A172 (cell line): ENCODE measurements around the gene SLC16A11. TPM values are rescaled to one million over a fixed set of nuclear protein-coding genes. Genes with fewer than 3 reads are reported as not detected.
"Not testable (repeated sequence)": the region's sequence is repeated elsewhere in the genome, so short reads cannot be mapped to it uniquely, and the experiment has no call there.

Experiments used
- DNase-seq: peaks from one replicate; pipeline ENCODE4 v3.0.0-alpha.2; 2015; ENCODE audit warnings: low spot score
- total RNA-seq: library from RNA; depleted of rRNA; stranded (reverse); fragments of >200 nt; shearing (Covaris generic); gene quantifications from 2 replicates; pipeline ENCODE4 v1.2.3, GENCODE V29; 2014; rRNA removed

SLC16A11 gene
- not detected in 2 replicates for total RNA-seq

GRCh38 chr17:7043497-7044198 lies at the start of gene SLC16A11:
TSS of gene SLC16A11 (minus strand) at chr17:7044092. CDS start at chr17:7043513, 579 bp downstream.
- no peak for DNase-seq

- DNase-seq, result not testable (repeated sequence)
Measured at GRCh38 chr17:7091311-7092005, 47.6 kb upstream of the SLC16A11 start.

GRCh38 chr17:7089570-7089969 lies 45.7 kb upstream of the SLC16A11 start:
- DNase-seq, result not testable (repeated sequence)

- not testable (repeated sequence) for DNase-seq
Measured at GRCh38 chr17:7088442-7088841, 44.5 kb upstream of the SLC16A11 start.

- no peak for DNase-seq
Measured at GRCh38 chr17:7084088-7084487, 40.2 kb upstream of the SLC16A11 start.

- DNase-seq, result peak; percentile 70
Measured at GRCh38 chr17:7083592-7083991, 39.7 kb upstream of the SLC16A11 start.

- DNase-seq, result no peak
Measured at GRCh38 chr17:7081341-7082062, 37.6 kb upstream of the SLC16A11 start.

GRCh38 chr17:7080456-7081041 lies 36.7 kb upstream of the SLC16A11 start:
- DNase-seq, result no peak

GRCh38 chr17:7079581-7080455 lies 35.9 kb upstream of the SLC16A11 start, which contains the start of gene CLEC10A:
TSS of gene CLEC10A (minus strand) at chr17:7080251. CDS start at chr17:7078812, 1,439 bp downstream.
- no peak for DNase-seq

GRCh38 chr17:7078711-7079110 lies 34.8 kb upstream of the SLC16A11 start:
- no peak for DNase-seq

GRCh38 chr17:7077911-7078546 lies 34.1 kb upstream of the SLC16A11 start:
- no peak for DNase-seq

GRCh38 chr17:7074931-7075330 lies 31.0 kb upstream of the SLC16A11 start:
- no peak for DNase-seq

- no peak for DNase-seq
Measured at GRCh38 chr17:7072406-7072805, 28.5 kb upstream of the SLC16A11 start.

GRCh38 chr17:7070712-7071111 lies 26.8 kb upstream of the SLC16A11 start:
- no peak for DNase-seq

GRCh38 chr17:7068268-7068667 lies 24.4 kb upstream of the SLC16A11 start:
- no peak for DNase-seq

- no peak for DNase-seq
Measured at GRCh38 chr17:7067198-7067597, 23.3 kb upstream of the SLC16A11 start.

GRCh38 chr17:7064261-7064660 lies 20.4 kb upstream of the SLC16A11 start:
- peak; percentile 58 for DNase-seq

- peak; percentile 34 for DNase-seq
Measured at GRCh38 chr17:7063518-7064094, 19.7 kb upstream of the SLC16A11 start.

GRCh38 chr17:7060165-7060891 lies 16.4 kb upstream of the SLC16A11 start:
- peak; percentile 97 for DNase-seq
